Heart left ventricle (tissue), 16 donors: ENCODE data around the gene SPSB1. TPM values are rescaled to one million over a fixed set of nuclear protein-coding genes. Genes with fewer than 3 reads are reported as not detected.

ENCODE experiments used
- ATAC-seq, 4 donors: fragments of 200-7000 bp; cut with Tn5 transposase; one replicate each; pipeline ENCODE4 v1.9.1; 2020 to 2022; ENCODE audit warnings: moderate library complexity in 4 of 4, mild to moderate bottlenecking in 3 of 4, moderate number of reproducible peaks in 1 of 4
- DNase-seq, 5 donors: peaks; one replicate each; pipeline ENCODE4 v3.0.0-alpha.2; 2020
- H3K27ac ChIP-seq, 12 donors: fragments of 200-600 bp; sonication (generic) in 4 of 12; one replicate each; pipeline versions ENCODE4 v1.5.0 to v1.8.0; 2016 to 2022; ENCODE audit warnings: mild to moderate bottlenecking in 2 of 12
- H3K27me3 ChIP-seq, 9 donors: fragments of 200-600 bp; sonication (generic) in 2 of 9; one replicate each; pipeline versions ENCODE4 v1.5.1 to v1.8.0; 2016 to 2022; ENCODE audit warnings: mild to moderate bottlenecking in 3 of 9
- H3K36me3 ChIP-seq, 9 donors: fragments of 200-600 bp; sonication (generic) in 2 of 9; one replicate each; pipeline versions ENCODE4 v1.5.0 to v1.8.0; 2018 to 2022; ENCODE audit warnings: mild to moderate bottlenecking in 2 of 9
- H3K4me1 ChIP-seq, 12 donors: fragments of 200-600 bp; sonication (generic) in 4 of 12; one replicate each; pipeline versions ENCODE4 v1.5.0 to v1.8.0; 2016 to 2022; ENCODE audit warnings: mild to moderate bottlenecking in 3 of 12
- H3K4me3 ChIP-seq, 12 donors: fragments of 200-600 bp; sonication (generic) in 4 of 12; one replicate each; pipeline versions ENCODE4 v1.5.0 to v1.8.0; 2017 to 2022; ENCODE audit warnings: mild to moderate bottlenecking in 9 of 12, moderate library complexity in 4 of 12
- H3K9me3 ChIP-seq, 12 donors: fragments of 200-600 bp; sonication (generic) in 4 of 12; one replicate each; pipeline versions ENCODE4 v1.5.0 to v1.8.0; 2016 to 2022; ENCODE audit warnings: mild to moderate bottlenecking in 1 of 12
- CTCF ChIP-seq, 12 donors: fragments of 200-600 bp; sonication (generic) in 4 of 12; IDR thresholded peaks; one replicate each; pipeline versions ENCODE4 v1.5.0 to v1.8.0; 2018 to 2022; ENCODE audit warnings: antibody characterized with exemption in 12 of 12, mild to moderate bottlenecking in 5 of 12
- POLR2A ChIP-seq, 2 donors: fragments of 450-650 bp; IDR thresholded peaks; one replicate each; pipeline ENCODE4 v1.6.1; 2017; ENCODE audit warnings: antibody characterized with exemption in 2 of 2, mild to moderate bottlenecking in 2 of 2, moderate library complexity in 2 of 2
- WGBS, 4 donors: extraction: QIAGEN DNeasy Blood & Tissue Kit in 2 of 4; methylation state at CpG; one replicate each; pipeline versions ENCODE4 v1.1.5 to v1.1.7; 2013 to 2018; 5-methylcytosine and 5-hydroxymethylcytosine counted together
- intact Hi-C, 10 donors: fragments of 100-400 bp; cut with DNase I; formaldehyde crosslinking; loops; one replicate each; pipeline versions ENCODE4 v1.11.1 to v1.14.2; 2022
- polyA plus RNA-seq, 2 donors: library from polyadenylated mRNA; stranded (reverse); fragments of 200-250 nt; gene quantifications; one replicate each; pipeline ENCODE4 v1.2.3, GENCODE V29; 2013
- total RNA-seq, 9 donors: library from RNA; depleted of rRNA in 2 of 9; stranded (reverse); fragments of >200 nt in 2 of 9; fragmentation: NEBNext Ultra II Directional in 3 of 9; extraction: Animal tissue kit (Norgen Biotek cat#: 25700) in 3 of 9; gene quantifications; one replicate each; pipeline versions ENCODE4 v1.1.0 to v1.2.4, GENCODE V29; 2016 to 2023
- donor health status: ischemic (EF 13 %, LVEDD 7.1; RV severe dilation, severe dysfunction).
- donor health status: healthy with polysubstance abuse.
- donor health status: DM: no; HTN: yes; CAD: no.
- donor health status: DM: no; HTN: no; CAD: no.
- donor health status: ischemic (EF 25% LVEDD 6.9; RV normal size, moderate dysfunction).
- donor health status: ischemic (EF 25% LVEDD 5.7; RV mildly dilated, moderate dysfunction).
- donor health status: healthy.
- donor health status: DM: yes; HTN: yes; CAD: no.
- donor health status: ischemic (EF 35%, LVEDD 5.7; RV mildly dilated, moderate dysfunction).
- donor health status: nonischemic (EF 11% LVEDD 7.7; RV severe dilation, severe dysfunction).
- donor health status: DM: yes; HTN: yes; CAD: no.
- donor health status: PGD.
- donor health status: ischemic (EF 29% LVEDD 5.4; RV normal size, mild dysfunction).
- donor health status: nonischemic (EF 23%, LVEDD 6.1; RV moderate dilation, normal function).

Gene SPSB1
- total and polyA plus RNA-seq, 11 donors: 7.0 to 27.2 (median 9.2) TPM

- ATAC-seq (no peak), DNase-seq (peak in 1 of 5 donors; percentile 48)
- TF ChIP-seq CTCF (IDR thresholded peaks at IDR 0.05) (no peak), POLR2A (IDR thresholded peaks at IDR 0.05) (no peak)
- no peak overlapping the region for H3K4me3 ChIP-seq
- peaks cover 0 to 58% (median 47%) of the 10 kb centered on the region in 9 donors for H3K36me3 ChIP-seq
- WGBS, 4 donors: 91 to 95% (median 92%) methylated on average over 21 to 26 of the region's 26 CpGs
- H3K4me1 ChIP-seq: peaks cover 0 to 9% (median 4%) of the 10 kb centered on the region in 12 donors
- intact Hi-C loops: loop anchor here in 7 of 10 donors (10.0 kb wide), 2 partner anchors 191 to 311 kb away; no protein-coding TSS in a partner anchor
- no peak overlapping the region for H3K27ac ChIP-seq
- no peaks in the 10 kb centered on the region for H3K9me3 ChIP-seq
- no peaks in the 10 kb centered on the region for H3K27me3 ChIP-seq
Measured at GRCh38 chr1:9263276-9263855, 29.3 kb upstream of the SPSB1 start.

- Histone ChIP-seq H3K36me3 (peaks cover 0 to 58% (median 49%) of the 10 kb centered on the region in 9 donors), H3K4me3 (no peak overlapping the region), H3K9me3 (no peaks in the 10 kb centered on the region), H3K27me3 (no peaks in the 10 kb centered on the region), H3K27ac (no peak overlapping the region), H3K4me1 (peaks cover 0 to 17% (median 4%) of the 10 kb centered on the region in 12 donors)
- TF ChIP-seq CTCF (IDR thresholded peaks at IDR 0.05): no peak
- no peak for TF ChIP-seq POLR2A (IDR thresholded peaks at IDR 0.05)
- DNase-seq: no peak
- no peak for ATAC-seq
- WGBS, 4 donors: 94 to 96% (median 96%) methylated on average over 29 to 50 of the region's 50 CpGs
- intact Hi-C loops: loop anchor here in 7 of 10 donors (10.0 kb wide), 2 partner anchors 191 to 311 kb away; no protein-coding TSS in a partner anchor
Measured at GRCh38 chr1:9263984-9264872, 28.5 kb upstream of the SPSB1 start.

- intact Hi-C loops: loop anchor here in 8 of 10 donors (5.0 to 10.0 kb wide), 4 partner anchors 190 to 310 kb away; no protein-coding TSS in a partner anchor
- H3K36me3 ChIP-seq: peaks cover 0 to 58% (median 49%) of the 10 kb centered on the region in 9 donors
- peaks cover 0 to 25% (median 4%) of the 10 kb centered on the region in 12 donors for H3K4me1 ChIP-seq
- no peaks in the 10 kb centered on the region for H3K27me3 ChIP-seq
- no peaks in the 10 kb centered on the region for H3K9me3 ChIP-seq
- no peak overlapping the region for H3K4me3 ChIP-seq
- H3K27ac ChIP-seq: no peak overlapping the region
- WGBS, 4 donors: 92 to 93% (median 93%) methylated on average over 10 of the region's 10 CpGs
- TF ChIP-seq POLR2A (IDR thresholded peaks at IDR 0.05) (no peak), CTCF (IDR thresholded peaks at IDR 0.05) (no peak)
- no peak for DNase-seq
- ATAC-seq: no peak
Measured at GRCh38 chr1:9265037-9265436, 27.7 kb upstream of the SPSB1 start.

DNA sequence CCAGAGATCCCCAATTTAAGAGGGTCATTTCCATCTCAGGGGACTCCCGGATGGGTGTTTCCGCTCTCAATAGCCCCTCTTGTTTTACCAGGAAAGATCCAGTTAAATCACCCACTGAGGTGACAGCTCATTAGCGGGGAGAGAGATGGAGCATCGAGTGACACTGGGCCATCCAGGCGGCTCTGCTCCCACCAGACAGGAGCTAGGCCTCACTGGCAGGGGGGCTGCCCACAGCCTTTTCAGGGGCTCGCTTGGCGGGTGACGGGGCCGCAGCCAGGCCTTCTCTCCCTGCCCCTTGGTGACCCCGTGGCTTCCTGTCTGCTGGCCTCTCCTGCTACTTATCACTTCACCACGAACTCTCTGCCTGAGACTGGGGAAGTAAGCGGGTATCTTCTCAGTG lies 26.7 kb upstream of the SPSB1 start:
- ATAC-seq (no peak), DNase-seq (no peak)
- H3K9me3 ChIP-seq: no peaks in the 10 kb centered on the region
- no peak overlapping the region for H3K4me3 ChIP-seq
- intact Hi-C loops: loop anchor here in 8 of 10 donors (2.0 to 10.0 kb wide), 6 partner anchors 189 to 309 kb away; no protein-coding TSS in a partner anchor
- WGBS, 4 donors: 85 to 88% (median 86%) methylated on average over 10 to 12 of the region's 12 CpGs
- no peaks in the 10 kb centered on the region for H3K27me3 ChIP-seq
- H3K4me1 ChIP-seq: peaks cover 0 to 34% (median 6%) of the 10 kb centered on the region in 12 donors
- TF ChIP-seq POLR2A (IDR thresholded peaks at IDR 0.05): no peak
- no peak for TF ChIP-seq CTCF (IDR thresholded peaks at IDR 0.05)
- peaks cover 0 to 58% (median 49%) of the 10 kb centered on the region in 9 donors for H3K36me3 ChIP-seq
- no peak overlapping the region for H3K27ac ChIP-seq
